Measurements from ENCODE around the gene RAPSN. TPM values are rescaled to one million over a fixed set of nuclear protein-coding genes. Genes with fewer than 3 reads are reported as not detected.

The RAPSN gene
- total RNA-seq, 1 experiment from 2014 or later: 1.0 TPM

- ChIA-PET CTCF (no interaction called here), POLR2A (ENCODE audit: low non-redundant PET) (no interaction called here)
- Histone ChIP-seq H3K9me3 (ENCODE audit: low read depth, low read length, poor library complexity, severe bottlenecking) (no peaks in the 10 kb centered on the region), H3K4me1 (ENCODE audit: insufficient read depth, low read length, poor library complexity, severe bottlenecking) (no peaks in the 10 kb centered on the region), H3K4me3 (ENCODE audit: low read depth, low read length, poor library complexity, severe bottlenecking) (no peak overlapping the region), H3K27me3 (replicated peaks; ENCODE audit: insufficient read depth, low read depth, low read length, poor library complexity) (no peaks in the 10 kb centered on the region), H3K27ac (ENCODE audit: low read depth, low read length, poor library complexity, severe bottlenecking) (no peak overlapping the region), H3K36me3 (ENCODE audit: insufficient read depth, low read length, poor library complexity, severe bottlenecking) (no peaks in the 10 kb centered on the region)
- no TSS peak for BruUV-seq (replicated peaks)
- DNase-seq (ENCODE audit: low spot score): no peak
- intact Hi-C loops (cut with micrococcal nuclease; ENCODE audit: unreplicated experiment): no loop called here
- TF ChIP-seq CTCF (conservative IDR thresholded peaks at IDR 0.05; ENCODE audit: low read depth, low read length): no peak
- no peak for TF ChIP-seq EZH2 (IDR thresholded peaks at IDR 0.05; ENCODE audit: borderline replicate concordance, low read depth, low read length, poor library complexity, severe bottlenecking)
Observed at GRCh38 chr11:47446833-47447232, 2.1 kb downstream of the RAPSN start.

GRCh38 chr11:47445840-47446239 lies 3.1 kb downstream of the RAPSN start:
- CTCF ChIA-PET: interaction anchor here (0.6 to 0.7 kb wide), 2 partner anchors 21 to 33 kb away, joined by 3 read pairs; no protein-coding TSS in a partner anchor
- H3K27me3 ChIP-seq (replicated peaks; ENCODE audit: insufficient read depth, low read depth, low read length, poor library complexity): no peaks in the 10 kb centered on the region
- POLR2A ChIA-PET (ENCODE audit: low non-redundant PET): no interaction called here

GRCh38 chr11:47443817-47444216 lies 5.1 kb downstream of the RAPSN start:
- no peak for DNase-seq (ENCODE audit: low spot score)
- Histone ChIP-seq H3K4me3 (ENCODE audit: low read depth, low read length, poor library complexity, severe bottlenecking) (no peak overlapping the region), H3K27me3 (replicated peaks; ENCODE audit: insufficient read depth, low read depth, low read length, poor library complexity) (no peaks in the 10 kb centered on the region), H3K36me3 (ENCODE audit: insufficient read depth, low read length, poor library complexity, severe bottlenecking) (no peaks in the 10 kb centered on the region), H3K9me3 (ENCODE audit: low read depth, low read length, poor library complexity, severe bottlenecking) (no peaks in the 10 kb centered on the region), H3K4me1 (ENCODE audit: insufficient read depth, low read length, poor library complexity, severe bottlenecking) (no peaks in the 10 kb centered on the region), H3K27ac (ENCODE audit: low read depth, low read length, poor library complexity, severe bottlenecking) (no peak overlapping the region)
- no peak for TF ChIP-seq EZH2 (IDR thresholded peaks at IDR 0.05; ENCODE audit: borderline replicate concordance, low read depth, low read length, poor library complexity, severe bottlenecking)
- TF ChIP-seq CTCF (conservative IDR thresholded peaks at IDR 0.05; ENCODE audit: low read depth, low read length): no peak
- intact Hi-C loops (cut with micrococcal nuclease; ENCODE audit: unreplicated experiment): no loop called here
- CTCF ChIA-PET: interaction anchor here (0.8 kb wide), 1 partner anchor 9 kb away, joined by 5 read pairs; no protein-coding TSS in a partner anchor
- POLR2A ChIA-PET (ENCODE audit: low non-redundant PET): interaction anchor here (0.7 kb wide), 1 partner anchor 42 kb away, joined by 8 read pairs; no protein-coding TSS in a partner anchor
- no TSS peak for BruUV-seq (replicated peaks)

More at GRCh38 chr11:47445840-47446239, 3.1 kb downstream of the RAPSN start:
- Histone ChIP-seq H3K36me3 (ENCODE audit: insufficient read depth, low read length, poor library complexity, severe bottlenecking) (no peaks in the 10 kb centered on the region), H3K9me3 (ENCODE audit: low read depth, low read length, poor library complexity, severe bottlenecking) (no peaks in the 10 kb centered on the region), H3K4me1 (ENCODE audit: insufficient read depth, low read length, poor library complexity, severe bottlenecking) (no peaks in the 10 kb centered on the region), H3K27ac (ENCODE audit: low read depth, low read length, poor library complexity, severe bottlenecking) (no peak overlapping the region), H3K4me3 (ENCODE audit: low read depth, low read length, poor library complexity, severe bottlenecking) (no peak overlapping the region)
- TF ChIP-seq CTCF (conservative IDR thresholded peaks at IDR 0.05; ENCODE audit: low read depth, low read length): no peak
- TF ChIP-seq EZH2 (IDR thresholded peaks at IDR 0.05; ENCODE audit: borderline replicate concordance, low read depth, low read length, poor library complexity, severe bottlenecking): no peak
- no TSS peak for BruUV-seq (replicated peaks)
- no peak for DNase-seq (ENCODE audit: low spot score)
- intact Hi-C loops (cut with micrococcal nuclease; ENCODE audit: unreplicated experiment): no loop called here
